Lung (tissue), 12 donors: ENCODE results near the gene AKAP6. TPM values are rescaled to one million over a fixed set of nuclear protein-coding genes. Genes with fewer than 3 reads are reported as not detected.
A peak's percentile ranks its signal among the peaks of the same experiment; 100 is the strongest.

Source experiments
- ATAC-seq: fragments of 200-7000 bp; cut with Tn5 transposase; one replicate; pipeline ENCODE4 v1.9.1; 2020; ENCODE audit warnings: moderate number of reproducible peaks; ENCODE audit not compliant: insufficient read depth, low FRiP score
- DNase-seq, 3 donors: peaks; one replicate each; pipeline ENCODE4 v3.0.0-alpha.2; 2013 to 2017
- H3K27ac ChIP-seq, 2 donors: one replicate each; pipeline ENCODE4 v1.5.1; 2013; ENCODE audit warnings: mild to moderate bottlenecking in 2 of 2, moderate library complexity in 2 of 2, control low read depth in 1 of 2, inconsistent platforms in 1 of 2, low read depth in 1 of 2, low read length in 1 of 2
- H3K27me3 ChIP-seq, 3 donors: one replicate each; pipeline ENCODE4 v1.5.1; 2013; ENCODE audit warnings: low read length in 2 of 3; ENCODE audit not compliant: control insufficient read depth in 3 of 3, insufficient read depth in 3 of 3
- H3K36me3 ChIP-seq, 4 donors: one replicate each; pipeline ENCODE4 v1.5.1; 2013; ENCODE audit warnings: low read length in 4 of 4, mild to moderate bottlenecking in 1 of 4, moderate library complexity in 1 of 4; ENCODE audit not compliant: control insufficient read depth in 4 of 4, insufficient read depth in 4 of 4
- H3K4me1 ChIP-seq, 5 donors: one replicate each; pipeline ENCODE4 v1.5.1; 2013; ENCODE audit warnings: low read length in 5 of 5, mild to moderate bottlenecking in 2 of 5, moderate library complexity in 1 of 5; ENCODE audit not compliant: control insufficient read depth in 5 of 5, insufficient read depth in 5 of 5
- H3K4me3 ChIP-seq: one replicate; pipeline ENCODE4 v1.5.1; 2013; ENCODE audit warnings: mild to moderate bottlenecking, control low read depth, moderate library complexity
- H3K9ac ChIP-seq, 2 donors: one replicate each; pipeline ENCODE4 v1.5.1; 2013; ENCODE audit warnings: low read length in 2 of 2, control low read depth in 1 of 2; ENCODE audit not compliant: insufficient read depth in 1 of 2
- H3K9me3 ChIP-seq, 4 donors: one replicate each; pipeline ENCODE4 v1.5.1; 2013; ENCODE audit warnings: low read length in 3 of 4, mild to moderate bottlenecking in 1 of 4, moderate library complexity in 1 of 4; ENCODE audit not compliant: control insufficient read depth in 4 of 4, insufficient read depth in 3 of 4
- WGBS, 2 donors: extraction: QIAGEN DNeasy Blood & Tissue Kit; methylation state at CpG; one replicate each; pipeline ENCODE4 v1.1.7; 2013; 5-methylcytosine and 5-hydroxymethylcytosine counted together
- polyA plus RNA-seq, 2 donors: library from polyadenylated mRNA; stranded (reverse); fragments of 200-250 nt; gene quantifications; one replicate each; pipeline ENCODE4 v1.2.1, GENCODE V29; 2013
- total RNA-seq, 2 donors: library from RNA; depleted of rRNA in 1 of 2; stranded (reverse); fragments of >200 nt in 1 of 2; gene quantifications; one replicate each; pipeline ENCODE4 v1.2.1, GENCODE V29; 2014 to 2021
- TF ChIP-seq, protein P1 (sequence below): IDR thresholded peaks from 2 replicates; pipeline ENCODE4 v1.5.1; 2012; ENCODE audit warnings: mild to moderate bottlenecking; ENCODE audit errors: control extremely low read depth, extremely low read depth
- donor health status: control.
- donor health status: control.
- donor health status: Bipolar disorder and iron deficiency.
- donor health status: healthy.
- donor health status: DM: yes; HTN: yes; CAD: no.

Gene AKAP6
- total and polyA plus RNA-seq, 4 donors, result 1.5 to 27.1 (median 7.7) TPM

DNA sequence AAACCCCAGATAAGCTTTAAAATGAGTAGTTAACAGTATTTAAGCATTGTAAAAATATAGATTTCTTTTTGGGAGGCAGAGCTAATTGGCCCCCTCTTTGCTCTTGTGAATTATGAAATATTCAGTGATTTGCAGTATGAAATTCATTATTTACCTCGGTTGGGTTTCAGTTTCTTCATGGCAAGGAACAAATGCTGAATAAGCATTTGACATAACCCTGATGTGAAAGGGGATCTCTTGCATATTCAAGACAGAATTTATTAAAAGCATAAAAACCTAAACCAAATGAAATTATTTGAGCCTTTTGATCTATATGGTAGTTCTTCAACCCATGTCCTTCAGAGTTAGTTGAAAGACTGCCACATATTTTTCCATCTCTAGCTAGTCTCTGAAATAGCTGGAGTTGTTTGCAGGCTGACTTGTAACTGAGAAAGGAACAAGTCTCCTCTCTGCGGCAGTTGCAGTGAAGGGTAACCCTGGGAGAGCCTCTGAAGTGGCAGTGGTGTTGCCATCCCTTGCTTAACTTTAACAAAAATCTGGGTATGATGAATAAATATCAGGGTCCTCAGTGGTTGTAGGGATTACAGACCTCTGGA, 690 bp downstream of the AKAP6 start:
- peaks cover 0 to 2% (median under 1%) of the 10 kb centered on the region in 4 donors for H3K9me3 ChIP-seq
- WGBS, 2 donors, result 79% methylated on average over 2 of the region's 2 CpGs
- peaks cover 0 to 9% (median 2%) of the 10 kb centered on the region in 5 donors for H3K4me1 ChIP-seq
- TF ChIP-seq, protein P1, sequence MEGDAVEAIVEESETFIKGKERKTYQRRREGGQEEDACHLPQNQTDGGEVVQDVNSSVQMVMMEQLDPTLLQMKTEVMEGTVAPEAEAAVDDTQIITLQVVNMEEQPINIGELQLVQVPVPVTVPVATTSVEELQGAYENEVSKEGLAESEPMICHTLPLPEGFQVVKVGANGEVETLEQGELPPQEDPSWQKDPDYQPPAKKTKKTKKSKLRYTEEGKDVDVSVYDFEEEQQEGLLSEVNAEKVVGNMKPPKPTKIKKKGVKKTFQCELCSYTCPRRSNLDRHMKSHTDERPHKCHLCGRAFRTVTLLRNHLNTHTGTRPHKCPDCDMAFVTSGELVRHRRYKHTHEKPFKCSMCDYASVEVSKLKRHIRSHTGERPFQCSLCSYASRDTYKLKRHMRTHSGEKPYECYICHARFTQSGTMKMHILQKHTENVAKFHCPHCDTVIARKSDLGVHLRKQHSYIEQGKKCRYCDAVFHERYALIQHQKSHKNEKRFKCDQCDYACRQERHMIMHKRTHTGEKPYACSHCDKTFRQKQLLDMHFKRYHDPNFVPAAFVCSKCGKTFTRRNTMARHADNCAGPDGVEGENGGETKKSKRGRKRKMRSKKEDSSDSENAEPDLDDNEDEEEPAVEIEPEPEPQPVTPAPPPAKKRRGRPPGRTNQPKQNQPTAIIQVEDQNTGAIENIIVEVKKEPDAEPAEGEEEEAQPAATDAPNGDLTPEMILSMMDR, result no peak
- H3K4me3 ChIP-seq, result no peak overlapping the region
- H3K9ac ChIP-seq, result no peak overlapping the region
- no peaks in the 10 kb centered on the region for H3K27me3 ChIP-seq
- no peaks in the 10 kb centered on the region for H3K36me3 ChIP-seq
- H3K27ac ChIP-seq, result no peak overlapping the region
- ATAC-seq, result no peak
- DNase-seq, result no peak

- H3K27me3 ChIP-seq, result no peaks in the 10 kb centered on the region
- H3K36me3 ChIP-seq, result no peaks in the 10 kb centered on the region
- no peak overlapping the region for H3K27ac ChIP-seq
- peak in 2 of 3 donors; percentile 1 to 19 for DNase-seq
- H3K9me3 ChIP-seq, result peaks cover 0 to 2% (median under 1%) of the 10 kb centered on the region in 4 donors
- H3K4me1 ChIP-seq, result peaks cover 0 to 9% (median 2%) of the 10 kb centered on the region in 5 donors
- H3K9ac ChIP-seq, result no peak overlapping the region
- 82 to 85% methylated on average over 4 of the region's 4 CpGs for WGBS, 2 donors
- TF ChIP-seq, protein P1, result no peak
- no peak overlapping the region for H3K4me3 ChIP-seq
- ATAC-seq, result no peak
These were observed 1.4 kb downstream of the AKAP6 start for GRCh38 chr14:32330351-32331111.

GRCh38 chr14:32331206-32331605, 2.1 kb downstream of the AKAP6 start:
- Histone ChIP-seq H3K9me3 (peaks cover 0 to 2% (median under 1%) of the 10 kb centered on the region in 4 donors), H3K4me1 (peaks cover 0 to 9% (median 2%) of the 10 kb centered on the region in 5 donors), H3K36me3 (no peaks in the 10 kb centered on the region), H3K4me3 (no peak overlapping the region), H3K27ac (no peak overlapping the region), H3K9ac (no peak overlapping the region), H3K27me3 (no peaks in the 10 kb centered on the region)
- TF ChIP-seq, protein P1, result no peak
- peak in 1 of 3 donors; percentile 1 for DNase-seq
- no peak for ATAC-seq
- 83 to 91% methylated on average over 5 of the region's 5 CpGs for WGBS, 2 donors
